Measurements from ENCODE around the gene MRM1.
A peak's percentile ranks its signal among the peaks of the same experiment; 100 is the strongest.

MRM1 gene

GRCh38 chr17:36657763-36658490 lies 56.5 kb downstream of the MRM1 start:
- no peak overlapping the region for H3K27ac ChIP-seq (ENCODE audit: low read depth, low read length)
- H3K4me3 ChIP-seq (ENCODE audit: low read depth in 1 of 5, low read length in 5 of 5): peak overlapping the region; percentile 49 to 66 (median 54)
- peaks cover 7 to 43% (median 29%) of the 10 kb centered on the region in 5 donors for H3K27me3 ChIP-seq (ENCODE audit: control insufficient read depth in 5 of 5, insufficient read depth in 4 of 5, low read length in 5 of 5)
- H3K36me3 ChIP-seq (ENCODE audit: control insufficient read depth in 5 of 5, insufficient read depth in 5 of 5, low read length in 5 of 5): no peaks in the 10 kb centered on the region
- H3K9ac ChIP-seq (ENCODE audit: low read length in 5 of 5): peak overlapping the region in 4 of 5 donors; percentile 39 to 64 (median 56)
- peaks cover 0 to 14% (median 11%) of the 10 kb centered on the region in 5 donors for H3K4me1 ChIP-seq (ENCODE audit: control insufficient read depth in 5 of 5, insufficient read depth in 5 of 5, low read length in 5 of 5)
- H3K9me3 ChIP-seq (ENCODE audit: control insufficient read depth in 5 of 5, low read length in 5 of 5): no peaks in the 10 kb centered on the region
